ENCODE data around the gene REXO2. TPM values are rescaled to one million over a fixed set of nuclear protein-coding genes. Genes with fewer than 3 reads are reported as not detected.

REXO2 gene
- total and polyA plus RNA-seq, 8 donors = 67.8 to 245 (median 122) TPM

- H3K27me3 ChIP-seq = no peaks in the 10 kb centered on the region
- no peaks in the 10 kb centered on the region for H3K9me3 ChIP-seq
- H3K4me1 ChIP-seq = peaks cover 6 to 32% (median 19%) of the 10 kb centered on the region in 4 donors
- H3K4me3 ChIP-seq = no peak overlapping the region
- TF ChIP-seq POLR2AphosphoS5 (IDR thresholded peaks at IDR 0.05) = no peak
- no peak for DNase-seq
- intact Hi-C loops (cut with DNase I; ENCODE audit: low total_unique reads) = no loop called here
- H3K27ac ChIP-seq = no peak overlapping the region
- H3K36me3 ChIP-seq = no peaks in the 10 kb centered on the region
These were observed 42.4 kb upstream of the REXO2 start for GRCh38 chr11:114396916-114397315.

- 65 to 84% (median 75%) methylated on average over 2 of the region's 2 CpGs for WGBS, 5 donors
- H3K27me3 ChIP-seq = no peaks in the 10 kb centered on the region
- H3K9me3 ChIP-seq = no peaks in the 10 kb centered on the region
- no peak for TF ChIP-seq CTCF (IDR thresholded peaks at IDR 0.05)
- no peak for TF ChIP-seq POLR2A (IDR thresholded peaks at IDR 0.05)
- no peak for TF ChIP-seq EP300 (IDR thresholded peaks at IDR 0.05)
- no peak for TF ChIP-seq POLR2AphosphoS5 (IDR thresholded peaks at IDR 0.05)
- intact Hi-C loops (cut with DNase I; ENCODE audit: low total_unique reads) = no loop called here
- no peak overlapping the region for H3K4me3 ChIP-seq
- H3K27ac ChIP-seq = no peak overlapping the region
- no peaks in the 10 kb centered on the region for H3K36me3 ChIP-seq
- DNase-seq = no peak
- H3K4me1 ChIP-seq = peaks cover 6 to 37% (median 23%) of the 10 kb centered on the region in 4 donors
These were observed 41.8 kb upstream of the REXO2 start for GRCh38 chr11:114397349-114397982.

- H3K27ac ChIP-seq = peak overlapping the region in 1 of 5 donors; percentile 99
These were observed 40.9 kb upstream of the REXO2 start for GRCh38 chr11:114398303-114398920.

GRCh38 chr11:114399490-114400215 lies 39.6 kb upstream of the REXO2 start:
- Histone ChIP-seq H3K9me3 (no peaks in the 10 kb centered on the region), H3K4me3 (peak overlapping the region; percentile 56 to 82 (median 68)), H3K4me1 (peaks cover 11 to 59% (median 34%) of the 10 kb centered on the region in 4 donors), H3K36me3 (peaks cover 0 to 4% (median under 1%) of the 10 kb centered on the region in 4 donors), H3K27ac (peak overlapping the region; percentile 89 to 99 (median 99)), H3K27me3 (no peaks in the 10 kb centered on the region)
- 2 to 6% (median 3%) methylated on average over 11 to 29 of the region's 29 CpGs for WGBS, 5 donors
- DNase-seq = peak; percentile 63 to 84
- TF ChIP-seq POLR2AphosphoS5 (IDR thresholded peaks at IDR 0.05) (no peak), CTCF (IDR thresholded peaks at IDR 0.05) (no peak)
- intact Hi-C loops (cut with DNase I; ENCODE audit: low total_unique reads) = no loop called here

More at GRCh38 chr11:114398303-114398920, 40.9 kb upstream of the REXO2 start:
- no peak for DNase-seq
- peaks cover 6 to 47% (median 28%) of the 10 kb centered on the region in 4 donors for H3K4me1 ChIP-seq
- H3K36me3 ChIP-seq = no peaks in the 10 kb centered on the region
- whole genome bisulfite sequencing, 5 donors = 58 to 71% (median 62%) methylated on average over 4 of the region's 4 CpGs
- H3K9me3 ChIP-seq = no peaks in the 10 kb centered on the region
- no peak for TF ChIP-seq EP300 (IDR thresholded peaks at IDR 0.05)
- no peak for TF ChIP-seq CTCF (IDR thresholded peaks at IDR 0.05)
- no peak for TF ChIP-seq POLR2AphosphoS5 (IDR thresholded peaks at IDR 0.05)
- no peaks in the 10 kb centered on the region for H3K27me3 ChIP-seq
- H3K4me3 ChIP-seq = no peak overlapping the region
- intact Hi-C loops (cut with DNase I; ENCODE audit: low total_unique reads) = no loop called here
